ENCODE results near the gene COMTD1. TPM values are rescaled to one million over a fixed set of nuclear protein-coding genes. Genes with fewer than 3 reads are reported as not detected.

The COMTD1 gene
- total RNA-seq, 2 donors from 2014 or later = 156 to 301 TPM

- Histone ChIP-seq H3K4me3 (no peak overlapping the region), H3K27me3 (no peaks in the 10 kb centered on the region), H3K27ac (no peak overlapping the region), H3K36me3 (replicated peaks in 1 of 2; ENCODE audit: insufficient read depth in 1 of 2, low read depth in 2 of 2) (no peaks in the 10 kb centered on the region), H3K9me3 (no peaks in the 10 kb centered on the region), H3K4me1 (peaks cover 16% of the 10 kb centered on the region)
- ATAC-seq = no peak
- 90 to 94% methylated on average over 6 of the region's 6 CpGs for WGBS, 2 donors
- TF ChIP-seq CTCF (IDR thresholded peaks at IDR 0.05) (no peak), POLR2A (IDR thresholded peaks at IDR 0.05) (no peak)
- intact Hi-C loops (cut with DNase I) = no loop called here
- DNase-seq = peak in 1 of 4 donors; percentile 7
Measured at GRCh38 chr10:75246506-75246905, 10.7 kb upstream of the COMTD1 start.

- Histone ChIP-seq H3K27ac (peak overlapping the region in 3 of 4 donors; percentile 2 to 53 (median 6)), H3K36me3 (replicated peaks in 1 of 2; ENCODE audit: insufficient read depth in 1 of 2, low read depth in 2 of 2) (no peaks in the 10 kb centered on the region), H3K9me3 (no peaks in the 10 kb centered on the region), H3K27me3 (no peaks in the 10 kb centered on the region), H3K4me3 (no peak overlapping the region), H3K4me1 (peaks cover 16% of the 10 kb centered on the region)
- TF ChIP-seq POLR2A (IDR thresholded peaks at IDR 0.05) = no peak
- TF ChIP-seq CTCF (IDR thresholded peaks at IDR 0.05) = no peak
- intact Hi-C loops (cut with DNase I) = no loop called here
- 82 to 84% methylated on average over 4 to 10 of the region's 10 CpGs for WGBS, 2 donors
- ATAC-seq (peak; percentile 15), DNase-seq (peak in 1 of 4 donors; percentile 62)
Measured at GRCh38 chr10:75245354-75246250, 9.8 kb upstream of the COMTD1 start.

- Histone ChIP-seq H3K27ac (peak overlapping the region in 3 of 4 donors; percentile 2 to 57 (median 6)), H3K4me1 (peaks cover 16% of the 10 kb centered on the region), H3K36me3 (replicated peaks in 1 of 2; ENCODE audit: insufficient read depth in 1 of 2, low read depth in 2 of 2) (no peaks in the 10 kb centered on the region), H3K4me3 (no peak overlapping the region), H3K9me3 (no peaks in the 10 kb centered on the region), H3K27me3 (no peaks in the 10 kb centered on the region)
- WGBS, 2 donors = 40 to 88% methylated on average over 1 to 8 of the region's 8 CpGs
- DNase-seq (peak in 1 of 4 donors; percentile 71), ATAC-seq (peak; percentile 25)
- intact Hi-C loops (cut with DNase I) = no loop called here
- no peak for TF ChIP-seq POLR2A (IDR thresholded peaks at IDR 0.05)
- no peak for TF ChIP-seq CTCF (IDR thresholded peaks at IDR 0.05)
Measured at GRCh38 chr10:75244487-75245353, 9.0 kb upstream of the COMTD1 start.

- Histone ChIP-seq H3K27ac (no peak overlapping the region), H3K9me3 (no peaks in the 10 kb centered on the region), H3K27me3 (no peaks in the 10 kb centered on the region), H3K4me1 (peaks cover 20% of the 10 kb centered on the region), H3K4me3 (no peak overlapping the region), H3K36me3 (replicated peaks in 1 of 2; ENCODE audit: insufficient read depth in 1 of 2, low read depth in 2 of 2) (no peaks in the 10 kb centered on the region)
- ATAC-seq (no peak), DNase-seq (peak in 2 of 4 donors; percentile 7 to 13)
- intact Hi-C loops (cut with DNase I) = no loop called here
- WGBS, 2 donors = 87 to 96% methylated on average over 9 to 10 of the region's 10 CpGs
- no peak for TF ChIP-seq POLR2A (IDR thresholded peaks at IDR 0.05)
- TF ChIP-seq CTCF (IDR thresholded peaks at IDR 0.05) = no peak
Measured at GRCh38 chr10:75243426-75243825, 7.7 kb upstream of the COMTD1 start.

Data from body of pancreas (tissue), 4 donors.